ENCODE results near the gene IFI27L2.
A peak's percentile ranks its signal among the peaks of the same experiment; 100 is the strongest.

Gene IFI27L2

DNA sequence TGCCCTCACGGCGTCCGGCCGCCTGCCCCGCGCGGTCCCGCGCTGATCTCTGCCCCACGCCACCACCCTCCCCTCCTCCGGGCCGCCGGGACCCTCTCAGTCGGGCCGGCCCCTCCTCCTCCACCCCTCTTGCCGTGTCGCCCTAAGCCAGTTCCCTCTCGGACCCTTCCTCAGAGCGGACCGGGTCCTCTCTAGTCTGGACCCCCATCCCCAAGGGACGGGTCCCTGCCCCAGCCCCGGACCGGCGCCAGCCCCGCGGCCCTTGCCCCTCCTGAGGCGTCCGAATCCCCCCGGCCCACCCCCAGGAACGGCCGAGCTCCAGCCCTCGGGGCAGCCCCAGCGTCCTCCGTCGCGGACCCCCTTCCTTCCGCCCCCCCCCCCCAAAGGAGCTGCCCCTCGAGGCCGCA lies 45.2 kb upstream of the IFI27L2 start:
- no peak for DNase-seq
- H3K4me3 ChIP-seq (ENCODE audit: low read depth, low read length), result peak overlapping the region; percentile 43
- H3K27me3 ChIP-seq (replicated peaks), result peaks cover 34% of the 10 kb centered on the region
- H3K36me3 ChIP-seq (replicated peaks), result no peaks in the 10 kb centered on the region
- TF ChIP-seq, protein P1, sequence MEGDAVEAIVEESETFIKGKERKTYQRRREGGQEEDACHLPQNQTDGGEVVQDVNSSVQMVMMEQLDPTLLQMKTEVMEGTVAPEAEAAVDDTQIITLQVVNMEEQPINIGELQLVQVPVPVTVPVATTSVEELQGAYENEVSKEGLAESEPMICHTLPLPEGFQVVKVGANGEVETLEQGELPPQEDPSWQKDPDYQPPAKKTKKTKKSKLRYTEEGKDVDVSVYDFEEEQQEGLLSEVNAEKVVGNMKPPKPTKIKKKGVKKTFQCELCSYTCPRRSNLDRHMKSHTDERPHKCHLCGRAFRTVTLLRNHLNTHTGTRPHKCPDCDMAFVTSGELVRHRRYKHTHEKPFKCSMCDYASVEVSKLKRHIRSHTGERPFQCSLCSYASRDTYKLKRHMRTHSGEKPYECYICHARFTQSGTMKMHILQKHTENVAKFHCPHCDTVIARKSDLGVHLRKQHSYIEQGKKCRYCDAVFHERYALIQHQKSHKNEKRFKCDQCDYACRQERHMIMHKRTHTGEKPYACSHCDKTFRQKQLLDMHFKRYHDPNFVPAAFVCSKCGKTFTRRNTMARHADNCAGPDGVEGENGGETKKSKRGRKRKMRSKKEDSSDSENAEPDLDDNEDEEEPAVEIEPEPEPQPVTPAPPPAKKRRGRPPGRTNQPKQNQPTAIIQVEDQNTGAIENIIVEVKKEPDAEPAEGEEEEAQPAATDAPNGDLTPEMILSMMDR (IDR thresholded peaks at IDR 0.05; ENCODE audit: low read depth, low read length, missing control alignments), result no peak
- H3K27ac ChIP-seq, result no peak overlapping the region
- in situ Hi-C loops (cut with HindIII; ENCODE audit: low pct_ligation_motif_present, low sequenced_read_pairs), result no loop called here

DNA sequence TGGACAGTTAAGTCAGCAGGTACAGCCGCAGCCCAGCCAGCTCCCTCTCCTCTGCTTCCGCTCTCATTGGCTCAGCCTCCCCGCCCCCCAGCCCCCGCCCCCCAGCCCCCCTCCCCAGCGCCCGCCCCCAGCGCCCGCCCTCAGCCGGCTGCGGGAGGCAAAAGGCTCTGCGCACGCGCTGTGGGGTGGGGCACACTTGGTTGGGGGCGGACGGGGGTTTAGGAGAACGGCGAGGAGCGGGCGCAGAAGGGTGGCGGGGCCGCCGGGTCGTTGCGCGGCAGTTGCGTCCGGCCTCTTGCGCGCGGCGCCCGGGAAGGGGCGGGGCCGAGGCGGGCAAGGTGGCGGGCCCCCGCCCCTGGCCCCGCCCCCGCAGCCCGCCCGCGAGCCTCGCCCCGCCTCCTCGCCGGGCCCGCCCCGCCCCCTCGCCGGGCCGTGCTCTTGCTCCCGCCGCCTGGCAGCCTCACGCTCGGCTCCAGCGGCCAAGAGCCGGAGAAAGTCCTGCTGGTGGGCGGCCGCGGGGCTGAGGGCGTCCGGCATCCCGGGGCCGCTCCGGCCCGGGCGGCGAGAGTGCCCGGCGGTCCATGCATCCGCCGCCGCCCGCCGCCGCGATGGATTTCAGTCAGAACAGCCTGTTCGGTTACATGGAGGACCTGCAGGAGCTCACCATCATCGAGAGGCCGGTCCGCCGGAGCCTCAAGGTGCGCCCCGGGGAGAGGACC lies 44.6 kb upstream of the IFI27L2 start, which contains the start of gene PPP4R4:
TSS of gene PPP4R4 (plus strand) at position 438 of the 719 bp plus-strand sequence. CDS start at position 582, 144 bp downstream.
- H3K27me3 ChIP-seq (replicated peaks), result peaks cover 33% of the 10 kb centered on the region
- no peaks in the 10 kb centered on the region for H3K36me3 ChIP-seq (replicated peaks)
- in situ Hi-C loops (cut with HindIII; ENCODE audit: low pct_ligation_motif_present, low sequenced_read_pairs), result no loop called here
- peak within 1 kb of the TSS; percentile 52 for H3K4me3 ChIP-seq (ENCODE audit: low read depth, low read length)
- TF ChIP-seq, protein P1 (IDR thresholded peaks at IDR 0.05; ENCODE audit: low read depth, low read length, missing control alignments), result no peak
- DNase-seq, result peak; percentile 21
- H3K27ac ChIP-seq, result no peak within 1 kb of the TSS

DNA sequence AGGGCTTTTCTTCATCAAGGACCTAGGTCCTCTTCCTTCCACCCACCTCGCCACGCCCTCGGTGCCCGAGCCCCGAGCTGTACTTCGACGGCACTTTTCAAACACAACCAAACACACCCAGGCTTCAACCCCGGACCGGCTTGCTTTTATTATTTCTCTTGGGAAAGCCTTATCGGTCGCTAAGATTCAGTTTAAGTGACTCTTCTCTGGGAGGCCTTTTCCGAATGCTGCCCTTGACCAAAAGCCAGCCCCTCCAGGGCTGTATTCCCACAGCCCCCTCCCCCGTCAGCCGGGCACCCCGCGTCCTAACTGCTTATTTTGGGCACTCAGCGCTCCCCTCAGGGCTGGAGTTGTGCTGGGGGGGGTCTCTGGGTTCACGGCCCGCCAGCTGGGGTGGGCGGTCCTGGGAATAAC lies 44.1 kb upstream of the IFI27L2 start:
- in situ Hi-C loops (cut with HindIII; ENCODE audit: low pct_ligation_motif_present, low sequenced_read_pairs), result no loop called here
- DNase-seq, result no peak
- peaks cover 31% of the 10 kb centered on the region for H3K27me3 ChIP-seq (replicated peaks)
- H3K36me3 ChIP-seq (replicated peaks), result no peaks in the 10 kb centered on the region
- H3K27ac ChIP-seq, result no peak overlapping the region
- TF ChIP-seq, protein P1 (IDR thresholded peaks at IDR 0.05; ENCODE audit: low read depth, low read length, missing control alignments), result no peak
- H3K4me3 ChIP-seq (ENCODE audit: low read depth, low read length), result peak overlapping the region; percentile 52

DNA sequence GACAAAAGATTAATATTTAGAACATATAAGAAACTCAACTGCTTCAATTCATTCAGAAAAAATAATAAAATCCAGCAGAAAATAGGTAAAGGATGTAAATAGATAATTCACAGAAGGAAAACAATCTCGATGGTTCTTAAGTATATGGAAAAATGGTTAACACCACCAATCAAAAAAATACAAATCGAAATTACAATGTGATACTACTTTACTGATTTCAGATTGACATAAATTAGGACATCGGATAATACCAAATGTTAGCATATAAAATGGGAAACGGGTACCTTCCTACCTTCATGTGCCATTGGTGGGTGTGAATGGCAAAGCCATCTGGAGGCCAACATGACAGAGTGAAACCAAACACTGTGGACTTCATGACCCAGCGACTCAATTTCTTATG lies 43.1 kb upstream of the IFI27L2 start:
- Histone ChIP-seq H3K27me3 (replicated peaks) (peaks cover 27% of the 10 kb centered on the region), H3K27ac (no peak overlapping the region), H3K36me3 (replicated peaks) (no peaks in the 10 kb centered on the region), H3K4me3 (ENCODE audit: low read depth, low read length) (no peak overlapping the region)
- TF ChIP-seq, protein P1 (IDR thresholded peaks at IDR 0.05; ENCODE audit: low read depth, low read length, missing control alignments), result no peak
- no peak for DNase-seq
- in situ Hi-C loops (cut with HindIII; ENCODE audit: low pct_ligation_motif_present, low sequenced_read_pairs), result no loop called here

DNA sequence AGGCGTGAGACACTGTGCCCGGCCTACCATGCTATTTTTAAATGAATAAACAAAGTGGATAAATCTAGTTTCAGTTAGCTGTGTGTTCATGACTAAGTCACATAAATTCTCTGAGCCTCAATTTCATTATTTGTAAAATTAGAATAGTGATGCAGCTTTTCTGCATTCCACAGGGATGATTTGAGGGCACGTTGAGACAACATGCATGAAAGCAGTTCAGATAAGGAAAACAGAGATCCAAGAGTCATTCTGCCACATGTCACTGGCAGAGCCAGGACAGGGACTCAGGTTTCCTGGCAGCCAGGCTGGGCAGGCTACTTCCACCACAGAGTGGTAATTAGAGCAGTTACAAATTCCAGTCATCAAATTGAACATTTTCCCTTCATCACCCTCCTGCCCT lies 41.8 kb upstream of the IFI27L2 start:
- peaks cover 15% of the 10 kb centered on the region for H3K27me3 ChIP-seq (replicated peaks)
- TF ChIP-seq, protein P1 (IDR thresholded peaks at IDR 0.05; ENCODE audit: low read depth, low read length, missing control alignments), result no peak
- no peak overlapping the region for H3K4me3 ChIP-seq (ENCODE audit: low read depth, low read length)
- DNase-seq, result no peak
- no peaks in the 10 kb centered on the region for H3K36me3 ChIP-seq (replicated peaks)
- no peak overlapping the region for H3K27ac ChIP-seq
- in situ Hi-C loops (cut with HindIII; ENCODE audit: low pct_ligation_motif_present, low sequenced_read_pairs), result no loop called here

DNA sequence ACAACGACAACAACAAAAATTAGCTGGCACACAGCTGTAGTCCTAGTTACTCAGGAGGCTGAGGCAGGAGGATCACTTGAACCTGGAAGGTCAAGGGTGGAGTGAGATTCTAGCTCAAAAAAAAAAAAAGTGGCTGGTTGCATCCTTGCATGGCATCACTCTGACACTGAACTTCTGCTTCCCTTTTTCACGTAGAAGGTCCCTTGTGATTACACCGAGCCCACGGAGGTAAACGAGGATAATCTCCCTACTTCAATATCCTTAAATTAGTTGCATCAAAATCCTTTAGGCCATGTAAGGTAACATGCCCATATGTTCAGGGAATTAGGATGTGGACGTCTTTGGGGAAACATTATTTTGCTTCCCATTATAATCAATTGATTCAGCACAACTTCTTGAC lies 40.7 kb upstream of the IFI27L2 start:
- Histone ChIP-seq H3K36me3 (replicated peaks) (no peaks in the 10 kb centered on the region), H3K27ac (no peak overlapping the region), H3K4me3 (ENCODE audit: low read depth, low read length) (no peak overlapping the region), H3K27me3 (replicated peaks) (peaks cover 11% of the 10 kb centered on the region)
- in situ Hi-C loops (cut with HindIII; ENCODE audit: low pct_ligation_motif_present, low sequenced_read_pairs), result no loop called here
- TF ChIP-seq, protein P1 (IDR thresholded peaks at IDR 0.05; ENCODE audit: low read depth, low read length, missing control alignments), result no peak
- DNase-seq, result no peak
